Measurements from ENCODE around the gene PSME3. TPM values are rescaled to one million over a fixed set of nuclear protein-coding genes. Genes with fewer than 3 reads are reported as not detected.

The PSME3 gene
- total and polyA plus RNA-seq, 2 experiments from 2014 or later = 93.5 to 178 TPM

DNA sequence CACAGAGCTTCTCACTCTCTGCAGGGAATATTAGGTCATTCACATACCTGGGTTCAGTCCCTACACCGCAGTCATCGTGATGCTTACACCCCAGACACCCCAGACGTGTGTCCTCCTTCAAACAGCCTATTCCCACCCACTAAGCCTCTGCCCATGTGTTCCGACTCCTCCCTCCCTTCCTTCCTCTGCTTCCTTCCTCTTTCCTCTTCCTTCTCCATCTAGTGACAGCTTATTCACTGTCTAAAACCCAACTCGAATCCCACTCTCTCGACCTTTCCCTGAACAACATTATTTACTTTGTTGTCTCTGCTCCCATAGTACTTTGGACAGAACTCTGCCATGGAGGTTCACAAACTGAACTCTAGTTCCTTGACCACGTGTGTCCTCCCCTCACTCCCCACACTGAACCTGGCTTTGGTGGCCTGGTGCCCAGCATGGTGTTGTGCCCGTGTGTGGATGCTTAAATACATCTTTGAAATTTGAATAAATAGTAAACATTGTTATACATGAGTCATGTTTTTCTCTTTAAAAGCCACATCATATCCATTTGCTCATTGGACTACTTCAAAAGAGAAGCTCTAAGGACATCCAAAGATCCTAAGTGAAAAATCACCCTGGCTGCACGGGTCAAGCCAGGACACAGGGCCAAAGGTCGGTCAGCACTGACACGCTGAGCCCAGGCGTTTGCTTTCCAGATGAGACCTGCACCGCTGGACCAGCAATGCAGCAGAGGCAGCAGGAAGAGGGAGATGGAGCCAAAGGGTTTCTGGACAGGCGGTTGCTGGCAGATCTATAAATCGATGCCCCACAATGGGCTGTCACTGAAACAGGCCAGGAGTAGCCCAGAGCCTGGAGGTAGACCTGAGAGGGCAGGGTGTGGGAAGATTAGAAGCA is 53.3 kb downstream of the PSME3 start:
- H2AFZ ChIP-seq = no peak overlapping the region
- no peaks in the 10 kb centered on the region for H3K27me3 ChIP-seq (ENCODE audit: insufficient read depth)
- no peak overlapping the region for H3K4me2 ChIP-seq
- Mint-ChIP-seq H3K9me3 (no peaks in the 10 kb centered on the region), H3K27me3 (ENCODE audit: insufficient read depth, low read depth, poor library complexity) (peaks cover 3% of the 10 kb centered on the region), H3K4me3 (no peak overlapping the region), H3K36me3 (ENCODE audit: low read depth) (no peaks in the 10 kb centered on the region), H3K27ac (no peak overlapping the region), H3K4me1 (peaks cover 6% of the 10 kb centered on the region)
- no peak overlapping the region for H3K27ac ChIP-seq (ENCODE audit: low read depth)
- DNase-seq (ENCODE audit: low spot score) (no peak), ATAC-seq (no peak)
- no peak overlapping the region for H3K4me3 ChIP-seq
- no peak for TF ChIP-seq NANOG (IDR thresholded peaks at IDR 0.05; ENCODE audit: borderline replicate concordance)
- no peak for TF ChIP-seq JUNB (IDR thresholded peaks at IDR 0.05; ENCODE audit: unreplicated experiment)
- no peak for TF ChIP-seq STAT1 (IDR thresholded peaks at IDR 0.05; ENCODE audit: unreplicated experiment)
- TF ChIP-seq, protein P1, sequence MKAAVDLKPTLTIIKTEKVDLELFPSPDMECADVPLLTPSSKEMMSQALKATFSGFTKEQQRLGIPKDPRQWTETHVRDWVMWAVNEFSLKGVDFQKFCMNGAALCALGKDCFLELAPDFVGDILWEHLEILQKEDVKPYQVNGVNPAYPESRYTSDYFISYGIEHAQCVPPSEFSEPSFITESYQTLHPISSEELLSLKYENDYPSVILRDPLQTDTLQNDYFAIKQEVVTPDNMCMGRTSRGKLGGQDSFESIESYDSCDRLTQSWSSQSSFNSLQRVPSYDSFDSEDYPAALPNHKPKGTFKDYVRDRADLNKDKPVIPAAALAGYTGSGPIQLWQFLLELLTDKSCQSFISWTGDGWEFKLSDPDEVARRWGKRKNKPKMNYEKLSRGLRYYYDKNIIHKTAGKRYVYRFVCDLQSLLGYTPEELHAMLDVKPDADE (IDR thresholded peaks at IDR 0.05) = no peak
- TF ChIP-seq EZH2phosphoT487 (IDR thresholded peaks at IDR 0.05; ENCODE audit: unreplicated experiment) = no peak
- no peak for TF ChIP-seq ZNF114 (CRISPR knock-in tag; IDR thresholded peaks at IDR 0.05)
- no peak for TF ChIP-seq EZH2 (IDR thresholded peaks at IDR 0.05; ENCODE audit: low read depth, unreplicated experiment)
- TF ChIP-seq, protein P2, sequence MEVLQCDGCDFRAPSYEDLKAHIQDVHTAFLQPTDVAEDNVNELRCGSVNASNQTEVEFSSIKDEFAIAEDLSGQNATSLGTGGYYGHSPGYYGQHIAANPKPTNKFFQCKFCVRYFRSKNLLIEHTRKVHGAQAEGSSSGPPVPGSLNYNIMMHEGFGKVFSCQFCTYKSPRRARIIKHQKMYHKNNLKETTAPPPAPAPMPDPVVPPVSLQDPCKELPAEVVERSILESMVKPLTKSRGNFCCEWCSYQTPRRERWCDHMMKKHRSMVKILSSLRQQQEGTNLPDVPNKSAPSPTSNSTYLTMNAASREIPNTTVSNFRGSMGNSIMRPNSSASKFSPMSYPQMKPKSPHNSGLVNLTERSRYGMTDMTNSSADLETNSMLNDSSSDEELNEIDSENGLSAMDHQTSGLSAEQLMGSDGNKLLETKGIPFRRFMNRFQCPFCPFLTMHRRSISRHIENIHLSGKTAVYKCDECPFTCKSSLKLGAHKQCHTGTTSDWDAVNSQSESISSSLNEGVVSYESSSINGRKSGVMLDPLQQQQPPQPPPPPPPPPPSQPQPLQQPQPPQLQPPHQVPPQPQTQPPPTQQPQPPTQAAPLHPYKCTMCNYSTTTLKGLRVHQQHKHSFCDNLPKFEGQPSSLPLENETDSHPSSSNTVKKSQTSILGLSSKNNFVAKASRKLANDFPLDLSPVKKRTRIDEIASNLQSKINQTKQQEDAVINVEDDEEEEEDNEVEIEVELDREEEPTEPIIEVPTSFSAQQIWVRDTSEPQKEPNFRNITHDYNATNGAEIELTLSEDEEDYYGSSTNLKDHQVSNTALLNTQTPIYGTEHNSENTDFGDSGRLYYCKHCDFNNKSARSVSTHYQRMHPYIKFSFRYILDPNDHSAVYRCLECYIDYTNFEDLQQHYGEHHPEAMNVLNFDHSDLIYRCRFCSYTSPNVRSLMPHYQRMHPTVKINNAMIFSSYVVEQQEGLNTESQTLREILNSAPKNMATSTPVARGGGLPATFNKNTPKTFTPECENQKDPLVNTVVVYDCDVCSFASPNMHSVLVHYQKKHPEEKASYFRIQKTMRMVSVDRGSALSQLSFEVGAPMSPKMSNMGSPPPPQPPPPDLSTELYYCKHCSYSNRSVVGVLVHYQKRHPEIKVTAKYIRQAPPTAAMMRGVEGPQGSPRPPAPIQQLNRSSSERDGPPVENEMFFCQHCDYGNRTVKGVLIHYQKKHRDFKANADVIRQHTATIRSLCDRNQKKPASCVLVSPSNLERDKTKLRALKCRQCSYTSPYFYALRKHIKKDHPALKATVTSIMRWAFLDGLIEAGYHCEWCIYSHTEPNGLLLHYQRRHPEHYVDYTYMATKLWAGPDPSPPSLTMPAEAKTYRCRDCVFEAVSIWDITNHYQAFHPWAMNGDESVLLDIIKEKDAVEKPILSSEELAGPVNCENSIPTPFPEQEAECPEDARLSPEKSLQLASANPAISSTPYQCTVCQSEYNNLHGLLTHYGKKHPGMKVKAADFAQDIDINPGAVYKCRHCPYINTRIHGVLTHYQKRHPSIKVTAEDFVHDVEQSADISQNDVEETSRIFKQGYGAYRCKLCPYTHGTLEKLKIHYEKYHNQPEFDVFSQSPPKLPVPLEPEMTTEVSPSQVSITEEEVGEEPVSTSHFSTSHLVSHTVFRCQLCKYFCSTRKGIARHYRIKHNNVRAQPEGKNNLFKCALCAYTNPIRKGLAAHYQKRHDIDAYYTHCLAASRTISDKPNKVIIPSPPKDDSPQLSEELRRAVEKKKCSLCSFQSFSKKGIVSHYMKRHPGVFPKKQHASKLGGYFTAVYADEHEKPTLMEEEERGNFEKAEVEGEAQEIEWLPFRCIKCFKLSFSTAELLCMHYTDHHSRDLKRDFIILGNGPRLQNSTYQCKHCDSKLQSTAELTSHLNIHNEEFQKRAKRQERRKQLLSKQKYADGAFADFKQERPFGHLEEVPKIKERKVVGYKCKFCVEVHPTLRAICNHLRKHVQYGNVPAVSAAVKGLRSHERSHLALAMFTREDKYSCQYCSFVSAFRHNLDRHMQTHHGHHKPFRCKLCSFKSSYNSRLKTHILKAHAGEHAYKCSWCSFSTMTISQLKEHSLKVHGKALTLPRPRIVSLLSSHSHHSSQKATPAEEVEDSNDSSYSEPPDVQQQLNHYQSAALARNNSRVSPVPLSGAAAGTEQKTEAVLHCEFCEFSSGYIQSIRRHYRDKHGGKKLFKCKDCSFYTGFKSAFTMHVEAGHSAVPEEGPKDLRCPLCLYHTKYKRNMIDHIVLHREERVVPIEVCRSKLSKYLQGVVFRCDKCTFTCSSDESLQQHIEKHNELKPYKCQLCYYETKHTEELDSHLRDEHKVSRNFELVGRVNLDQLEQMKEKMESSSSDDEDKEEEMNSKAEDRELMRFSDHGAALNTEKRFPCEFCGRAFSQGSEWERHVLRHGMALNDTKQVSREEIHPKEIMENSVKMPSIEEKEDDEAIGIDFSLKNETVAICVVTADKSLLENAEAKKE (CRISPR knock-in tag; IDR thresholded peaks at IDR 0.05) = no peak
- TF ChIP-seq CTCF (conservative IDR thresholded peaks at IDR 0.05; ENCODE audit: low read depth in 2 of 2) = no peak
- no peak for TF ChIP-seq ZNF331 (CRISPR knock-in tag; IDR thresholded peaks at IDR 0.05; ENCODE audit: low read depth)
- TF ChIP-seq REST (IDR thresholded peaks at IDR 0.05; ENCODE audit: unreplicated experiment) = no peak
- no peak for TF ChIP-seq CREB1 (CRISPR knock-in tag; IDR thresholded peaks at IDR 0.05; ENCODE audit: low read depth)
- no peak for TF ChIP-seq POLR2AphosphoS5 (IDR thresholded peaks at IDR 0.05; ENCODE audit: low read depth)
- H3K36me3 ChIP-seq (ENCODE audit: insufficient read depth) = no peaks in the 10 kb centered on the region
- 0 out of 2 replicates have a peak, but pooled peaks cover 4% of the 10 kb centered on the region for H3K9me2 ChIP-seq (ENCODE audit: insufficient read depth)
- peaks cover 4% of the 10 kb centered on the region; the same call in 1 of the 2 replicates for H3K4me1 ChIP-seq (ENCODE audit: insufficient read depth)
- no peaks in the 10 kb centered on the region for H3K79me2 ChIP-seq (replicated peaks; ENCODE audit: insufficient read depth)
- no peaks in the 10 kb centered on the region for H3F3A ChIP-seq (replicated peaks; ENCODE audit: low read depth)
- H4K20me1 ChIP-seq (replicated peaks; ENCODE audit: insufficient read depth) = no peaks in the 10 kb centered on the region

All from GM23338 (cell line).